22Rv1 (cell line): ENCODE measurements around the gene CA12.

Experiments used
- CTCF ChIP-seq: fragments of 450-650 bp; IDR thresholded peaks from 2 replicates; pipeline ENCODE4 v1.5.1; 2017; ENCODE audit warnings: mild to moderate bottlenecking
- ZFX ChIP-seq: fragments of 450-650 bp; IDR thresholded peaks from 2 replicates; pipeline ENCODE4 v1.6.1; 2017; ENCODE audit warnings: antibody characterized with exemption, borderline replicate concordance

GRCh38 chr15:63288778-63289378, 92.8 kb downstream of the CA12 start:
- peak; percentile 84 for TF ChIP-seq CTCF
- TF ChIP-seq ZFX = no peak
